Mammary epithelial cell (primary cell): ENCODE data around the gene PTGR2.

Experiments used
- CTCF ChIP-seq, 2 donors: IDR thresholded peaks in 1 of 2; conservative IDR thresholded peaks in 1 of 2; 2 replicates each; pipeline ENCODE4 v1.5.1; 2011 to 2012; ENCODE audit warnings: inconsistent platforms in 2 of 2, low read length in 2 of 2, mild to moderate bottlenecking in 2 of 2, control low read depth in 1 of 2, low read depth in 1 of 2; ENCODE audit not compliant: insufficient read depth in 1 of 2; ENCODE audit errors: extremely low read depth in 1 of 2
- EZH2 ChIP-seq: IDR thresholded peaks from 2 replicates; pipeline ENCODE4 v1.6.1; 2012; ENCODE audit warnings: low read length, inconsistent platforms, borderline replicate concordance

GRCh38 chr14:73846947-73847346, 4.7 kb upstream of the PTGR2 start:
- TF ChIP-seq CTCF (conservative IDR thresholded peaks at IDR 0.05 in 1 of 2, IDR thresholded peaks at IDR 0.05 in 1 of 2; ENCODE audit: extremely low read depth in 1 of 2, insufficient read depth in 1 of 2, low read depth in 1 of 2, low read length in 2 of 2): no peak
- no peak for TF ChIP-seq EZH2
